Right lobe of liver (tissue), 6 donors: ENCODE measurements around the gene PRAME. TPM values are rescaled to one million over a fixed set of nuclear protein-coding genes. Genes with fewer than 3 reads are reported as not detected.
"Not testable (repeated sequence)": the region's sequence is repeated elsewhere in the genome, so short reads cannot be mapped to it uniquely, and the experiment has no call there.

Experiments
- ATAC-seq, 4 donors: fragments of 200-7000 bp; cut with Tn5 transposase; one replicate each; pipeline ENCODE4 v1.9.1; 2020; ENCODE audit warnings: mild to moderate bottlenecking in 4 of 4, moderate library complexity in 4 of 4
- DNase-seq, 3 donors: peaks; one replicate each; pipeline ENCODE4 v3.0.0-alpha.2; 2020
- H3K27ac ChIP-seq, 3 donors: fragments of 200-600 bp; one replicate each; pipeline ENCODE4 v1.8.0; 2022
- H3K27me3 ChIP-seq, 2 donors: fragments of 200-600 bp; one replicate each; pipeline ENCODE4 v1.8.0; 2022
- H3K36me3 ChIP-seq, 4 donors: fragments of 200-600 bp; sonication (generic) in 1 of 4; one replicate each; pipeline versions ENCODE4 v1.5.1 to v1.8.0; 2017 to 2022; ENCODE audit warnings: control low read depth in 1 of 4
- H3K4me1 ChIP-seq, 4 donors: fragments of 200-600 bp; sonication (generic) in 1 of 4; one replicate each; pipeline versions ENCODE4 v1.5.1 to v1.8.0; 2017 to 2022; ENCODE audit warnings: control low read depth in 1 of 4
- H3K4me3 ChIP-seq, 3 donors: fragments of 200-600 bp; one replicate each; pipeline ENCODE4 v1.8.0; 2022
- H3K9me3 ChIP-seq, 4 donors: fragments of 200-600 bp; sonication (generic) in 1 of 4; one replicate each; pipeline versions ENCODE4 v1.5.1 to v1.8.0; 2017 to 2022; ENCODE audit warnings: control low read depth in 1 of 4
- CTCF ChIP-seq, 4 donors: fragments of 200-600 bp in 3 of 4; fragments of 450-650 bp in 1 of 4; IDR thresholded peaks; one replicate each; pipeline versions ENCODE4 v1.5.1 to v1.8.0; 2016 to 2022; ENCODE audit warnings: antibody characterized with exemption in 4 of 4, mild to moderate bottlenecking in 2 of 4
- POLR2A ChIP-seq: fragments of 450-650 bp; IDR thresholded peaks from one replicate; pipeline ENCODE4 v1.6.1; 2017; ENCODE audit warnings: antibody characterized with exemption, mild to moderate bottlenecking
- WGBS: methylation state at CpG from one replicate; pipeline ENCODE4 v1.1.6; 2018; ENCODE audit warnings: low coverage, low lambda C conversion rate; ENCODE audit not compliant: insufficient coverage; ENCODE audit errors: missing lambda C conversion rate; 5-methylcytosine and 5-hydroxymethylcytosine counted together
- intact Hi-C, 2 donors: fragments of 100-400 bp; cut with DNase I; formaldehyde crosslinking; loops; one replicate each; pipeline versions ENCODE4 v1.11.2 to v1.14.1; 2022
- total RNA-seq, 6 experiments: library from RNA; depleted of rRNA in 2 of 6; stranded (reverse); fragments of >200 nt in 2 of 6; fragmentation: NEBNext Ultra II Directional in 3 of 6; extraction: Animal tissue kit (Norgen Biotek cat#: 25700) in 3 of 6; gene quantifications; one replicate each; pipeline versions ENCODE4 v1.1.0 to v1.2.4, GENCODE V29; 2016 to 2023
- donor health status: DM: no; HTN: yes; CAD: no.
- donor health status: DM: no; HTN: no; CAD: no.
- donor health status: DM: no; HTN: no; CAD: no.
- donor health status: DM: no; HTN: yes; CAD: no.
- donor health status: DM: no; HTN: yes; CAD: no.

Gene PRAME
- total RNA-seq, 6 experiments from 2014 or later, result not detected

GRCh38 chr22:22515890-22516289 is 43.2 kb downstream of the PRAME start:
- H3K27me3 ChIP-seq, result no peaks in the 10 kb centered on the region
- ATAC-seq (no peak), DNase-seq (no peak)
- no peaks in the 10 kb centered on the region for H3K9me3 ChIP-seq
- H3K4me3 ChIP-seq, result no peak overlapping the region
- no peak overlapping the region for H3K27ac ChIP-seq
- H3K4me1 ChIP-seq, result no peaks in the 10 kb centered on the region
- intact Hi-C loops, result no loop called here
- TF ChIP-seq POLR2A (no peak), CTCF (IDR thresholded peaks at IDR 0.05) (no peak)
- H3K36me3 ChIP-seq, result no peaks in the 10 kb centered on the region

GRCh38 chr22:22514431-22514830 is 44.6 kb downstream of the PRAME start:
- H3K27ac ChIP-seq, ATAC-seq, H3K27me3 ChIP-seq, H3K36me3 ChIP-seq, DNase-seq, H3K4me1 ChIP-seq, intact Hi-C loops, H3K4me3 ChIP-seq, H3K9me3 ChIP-seq: not testable (repeated sequence)
- WGBS, result 42% methylated on average over 7 of the region's 8 CpGs

- no peaks in the 10 kb centered on the region for H3K36me3 ChIP-seq
- intact Hi-C loops, result no loop called here
- H3K27ac ChIP-seq, result no peak overlapping the region
- no peak overlapping the region for H3K4me3 ChIP-seq
- H3K9me3 ChIP-seq, result no peaks in the 10 kb centered on the region
- DNase-seq (no peak), ATAC-seq (no peak)
- no peaks in the 10 kb centered on the region for H3K4me1 ChIP-seq
- H3K27me3 ChIP-seq, result no peaks in the 10 kb centered on the region
- no CpG with 5 or more reads among the region's 2 CpGs for WGBS
- TF ChIP-seq POLR2A (no peak), CTCF (IDR thresholded peaks at IDR 0.05) (no peak)
Observed at GRCh38 chr22:22513619-22514018, 45.4 kb downstream of the PRAME start.

DNA sequence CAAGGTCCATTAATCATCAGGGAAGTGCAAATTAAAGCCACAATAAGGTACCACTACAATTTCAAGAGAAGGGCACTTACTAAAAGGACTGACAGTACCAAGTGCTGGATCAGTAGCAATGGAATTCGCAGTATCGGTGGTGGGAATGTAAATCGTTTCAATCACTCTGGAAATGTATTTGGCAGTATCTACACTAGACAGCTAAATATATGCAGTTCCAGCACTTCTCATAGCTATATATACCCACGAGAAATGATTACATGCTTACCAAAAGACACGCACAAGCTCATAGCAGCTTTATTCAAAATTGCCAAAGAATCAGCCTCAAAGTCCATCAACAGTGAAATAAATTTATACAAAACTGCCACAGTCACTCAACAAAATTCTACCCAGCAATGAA is 46.1 kb downstream of the PRAME start:
- no peaks in the 10 kb centered on the region for H3K4me1 ChIP-seq
- no peaks in the 10 kb centered on the region for H3K36me3 ChIP-seq
- ATAC-seq, result no peak
- no peak for DNase-seq
- TF ChIP-seq CTCF (IDR thresholded peaks at IDR 0.05) (no peak), POLR2A (no peak)
- H3K9me3 ChIP-seq, result no peaks in the 10 kb centered on the region
- no peaks in the 10 kb centered on the region for H3K27me3 ChIP-seq
- no peak overlapping the region for H3K27ac ChIP-seq
- 31% methylated on average over 3 of the region's 5 CpGs for WGBS
- no peak overlapping the region for H3K4me3 ChIP-seq
- intact Hi-C loops, result no loop called here

DNA sequence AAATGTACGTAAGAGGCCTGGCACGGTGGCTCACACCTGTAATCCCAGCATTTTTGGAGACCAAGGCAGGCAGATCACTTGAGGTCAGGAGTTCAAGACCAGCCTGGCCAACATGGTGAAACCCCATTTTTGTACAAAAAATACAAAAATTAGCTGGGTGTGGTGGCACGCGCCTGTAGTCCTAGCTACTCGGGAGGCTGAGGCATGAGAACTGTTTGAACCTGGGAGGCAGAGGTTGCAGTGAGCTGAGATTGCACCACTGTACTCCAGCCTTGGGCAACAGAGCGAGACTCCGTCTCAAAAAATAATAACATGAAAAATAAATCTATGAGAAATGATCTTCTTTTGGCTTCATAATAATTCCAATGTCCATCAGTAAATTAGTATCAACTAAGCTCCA is 48.2 kb downstream of the PRAME start:
- DNase-seq, H3K36me3 ChIP-seq, H3K27ac ChIP-seq, H3K4me1 ChIP-seq, H3K9me3 ChIP-seq, H3K4me3 ChIP-seq, H3K27me3 ChIP-seq, ATAC-seq, intact Hi-C loops: not testable (repeated sequence)
- WGBS, result 91% methylated on average over 7 of the region's 7 CpGs

GRCh38 chr22:22509912-22510311 is 49.2 kb downstream of the PRAME start:
- WGBS, result 78% methylated on average over 6 of the region's 6 CpGs
- ATAC-seq, H3K36me3 ChIP-seq, H3K4me3 ChIP-seq, H3K27ac ChIP-seq, H3K4me1 ChIP-seq, DNase-seq, H3K9me3 ChIP-seq, H3K27me3 ChIP-seq, intact Hi-C loops: not testable (repeated sequence)
